H1 (cell line): ENCODE data around the gene ARAP2. TPM values are rescaled to one million over a fixed set of nuclear protein-coding genes. Genes with fewer than 3 reads are reported as not detected.

Experiments used
- CTCF ChIA-PET: fragments of 300-600 bp; sonication (Branson Sonifier 250); formaldehyde crosslinking; loops from one replicate; lab custom pipeline; 2021; ENCODE audit not compliant: partially characterized antibody; lab: Charles Lee
- POLR2A ChIA-PET: fragments of 300-600 bp; sonication (Branson Sonifier 250); formaldehyde crosslinking; loops from one replicate; lab custom pipeline; 2021; ENCODE audit warnings: inconsistent platforms; ENCODE audit not compliant: partially characterized antibody; lab: Charles Lee
- DNase-seq, 2 experiments: peaks; one replicate each; pipeline versions ENCODE4 v3.0.0 to v3.0.0-alpha.2; 2010 to 2022; ENCODE audit warnings: low spot score in 2 of 2, low read depth in 1 of 2, mixed read lengths in 1 of 2
- FAIRE-seq: peaks from 2 replicates; lab custom pipeline; 2011; peaks lifted over from hg19 to GRCh38; lab: Jason Lieb, UNC
- H2AFZ ChIP-seq: 2 replicates; pipeline ENCODE4 v1.8.1; 2012; ENCODE audit warnings: low read length, inconsistent platforms
- H2AK5ac ChIP-seq: 2 replicates; pipeline ENCODE4 v1.6.1; 2013; ENCODE audit warnings: low read depth, low read length
- H2BK120ac ChIP-seq: replicated peaks from 2 replicates; pipeline ENCODE3; 2013; ENCODE audit warnings: low read depth, low read length, inconsistent platforms
- H2BK12ac ChIP-seq: 2 replicates; pipeline ENCODE4 v1.6.1; 2013; ENCODE audit warnings: low read depth, low read length
- H2BK15ac ChIP-seq: 2 replicates; pipeline ENCODE4 v1.6.1; 2013; ENCODE audit warnings: low read length
- H2BK20ac ChIP-seq: 2 replicates; pipeline ENCODE4 v1.6.1; 2013; ENCODE audit warnings: low read length
- H2BK5ac ChIP-seq: 2 replicates; pipeline ENCODE4 v1.6.1; 2013; ENCODE audit warnings: low read depth, low read length
- H3K14ac ChIP-seq: 2 replicates; pipeline ENCODE4 v1.6.1; 2013; ENCODE audit warnings: inconsistent platforms; ENCODE audit not compliant: insufficient read length
- H3K18ac ChIP-seq: 2 replicates; pipeline ENCODE4 v1.6.1; 2013; ENCODE audit warnings: low read length; ENCODE audit errors: extremely low read depth
- H3K23ac ChIP-seq: 2 replicates; pipeline ENCODE4 v1.6.1; 2013; ENCODE audit warnings: inconsistent platforms; ENCODE audit not compliant: insufficient read length
- H3K23me2 ChIP-seq: 2 replicates; pipeline ENCODE4 v1.6.1; 2013; ENCODE audit warnings: low read depth, low read length
- H3K27ac ChIP-seq: 2 replicates; pipeline ENCODE4 v1.6.1; 2011; ENCODE audit warnings: low read depth, low read length, inconsistent platforms
- H3K27me3 ChIP-seq, 4 experiments: replicated peaks in 1 of 4; 1 replicate in 1 of 4; 2 replicates in 3 of 4; pipeline versions ENCODE4 v1.6.1 to v1.8.1; 2011 to 2013; ENCODE audit warnings: low read length in 3 of 4, mild to moderate bottlenecking in 3 of 4, inconsistent platforms in 2 of 4, mixed read lengths in 2 of 4, moderate library complexity in 1 of 4; ENCODE audit not compliant: control insufficient read depth in 3 of 4, insufficient read depth in 3 of 4; ENCODE audit errors: extremely low read depth in 1 of 4
- H3K36me3 ChIP-seq, 4 experiments: 2 replicates each; pipeline versions ENCODE4 v1.6.1 to v1.8.1; 2011 to 2013; ENCODE audit warnings: mild to moderate bottlenecking in 4 of 4, low read length in 3 of 4, moderate library complexity in 2 of 4, control low read depth in 1 of 4, inconsistent platforms in 1 of 4; ENCODE audit not compliant: insufficient read depth in 4 of 4, control insufficient read depth in 2 of 4
- H3K4ac ChIP-seq: replicated peaks from 2 replicates; pipeline ENCODE3; 2013; ENCODE audit warnings: low read length, low read depth, mixed read lengths, inconsistent platforms; ENCODE audit not compliant: insufficient read length
- H3K4me1 ChIP-seq, 4 experiments: replicated peaks in 1 of 4; 1 replicate in 1 of 4; 2 replicates in 3 of 4; pipeline versions ENCODE4 v1.6.1 to v1.8.1; 2011 to 2013; ENCODE audit warnings: low read length in 3 of 4, inconsistent platforms in 2 of 4, mixed read lengths in 1 of 4; ENCODE audit not compliant: insufficient read depth in 4 of 4, control insufficient read depth in 3 of 4
- H3K4me2 ChIP-seq, 2 experiments: 2 replicates each; pipeline versions ENCODE4 v1.6.1 to v1.8.1; 2011 to 2013; ENCODE audit warnings: low read depth in 2 of 2, low read length in 2 of 2, control low read depth in 1 of 2, inconsistent platforms in 1 of 2, mild to moderate bottlenecking in 1 of 2; ENCODE audit not compliant: insufficient read depth in 1 of 2
- H3K4me3 ChIP-seq, 4 experiments: fragments of 200-600, 300-600 bp in 1 of 4; sonication (generic), shearing (Covaris generic), sonication (Bioruptor Twin) in 1 of 4; 2 replicates each; pipeline versions ENCODE4 v1.5.1 to v1.8.1; 2011 to 2016; ENCODE audit warnings: low read length in 4 of 4, low read depth in 3 of 4, control low read depth in 2 of 4, inconsistent platforms in 2 of 4, mild to moderate bottlenecking in 2 of 4, mixed read lengths in 1 of 4, moderate library complexity in 1 of 4; ENCODE audit not compliant: insufficient read depth in 2 of 4; ENCODE audit errors: extremely low read depth in 1 of 4
- H3K56ac ChIP-seq: replicated peaks from 2 replicates; pipeline ENCODE3; 2013; ENCODE audit warnings: low read depth, mild to moderate bottlenecking, mixed read lengths, low read length, inconsistent platforms; ENCODE audit not compliant: insufficient read length
- H3K79me1 ChIP-seq: 2 replicates; pipeline ENCODE4 v1.6.1; 2013; ENCODE audit warnings: low read depth, low read length, control low read depth
- H3K79me2 ChIP-seq, 2 experiments: 2 replicates each; pipeline versions ENCODE4 v1.6.1 to v1.8.1; 2012 to 2013; ENCODE audit warnings: low read length in 2 of 2, mild to moderate bottlenecking in 2 of 2, inconsistent platforms in 1 of 2; ENCODE audit not compliant: insufficient read depth in 2 of 2, control insufficient read depth in 1 of 2
- H3K9ac ChIP-seq, 4 experiments: replicated peaks in 1 of 4; 1 replicate in 1 of 4; 2 replicates in 3 of 4; pipeline versions ENCODE4 v1.6.1 to v1.8.1; 2011 to 2013; ENCODE audit warnings: low read depth in 3 of 4, low read length in 3 of 4, control low read depth in 2 of 4, mild to moderate bottlenecking in 2 of 4, moderate library complexity in 2 of 4, inconsistent platforms in 1 of 4; ENCODE audit errors: extremely low read depth in 1 of 4
- H3K9me3 ChIP-seq, 2 experiments: 2 replicates each; pipeline versions ENCODE4 v1.6.1 to v1.8.1; 2012 to 2013; ENCODE audit warnings: mild to moderate bottlenecking in 2 of 2, moderate library complexity in 2 of 2, control low read depth in 1 of 2, inconsistent platforms in 1 of 2, low read depth in 1 of 2, low read length in 1 of 2, mixed read lengths in 1 of 2; ENCODE audit not compliant: insufficient read depth in 2 of 2
- H4K20me1 ChIP-seq, 2 experiments: replicated peaks in 1 of 2; 2 replicates each; pipeline versions ENCODE3 to v1.8.1; 2011 to 2013; ENCODE audit warnings: inconsistent platforms in 2 of 2, low read length in 2 of 2, mild to moderate bottlenecking in 1 of 2; ENCODE audit not compliant: insufficient read depth in 2 of 2, control insufficient read depth in 1 of 2
- H4K5ac ChIP-seq: 2 replicates; pipeline ENCODE4 v1.6.1; 2013; ENCODE audit warnings: low read length, low read depth, mixed read lengths, inconsistent platforms; ENCODE audit not compliant: insufficient read length
- H4K8ac ChIP-seq: 2 replicates; pipeline ENCODE4 v1.8.0; 2013; ENCODE audit warnings: mild to moderate bottlenecking, moderate library complexity, low read length, inconsistent platforms; ENCODE audit not compliant: insufficient read depth; ENCODE audit errors: extremely low read depth
- H4K91ac ChIP-seq: replicated peaks from 2 replicates; pipeline ENCODE3; 2013; ENCODE audit warnings: low read length, mixed read lengths, inconsistent platforms; ENCODE audit not compliant: insufficient read length
- ASH2L ChIP-seq: fragments of 200-600, 300-600 bp; sonication (generic); IDR thresholded peaks from one replicate; pipeline ENCODE4 v1.7.1; 2017; ENCODE audit warnings: low read length
- BCL11A ChIP-seq, 2 experiments: IDR thresholded peaks; one replicate each; pipeline ENCODE4 v1.6.1; 2011; ENCODE audit warnings: low read depth in 2 of 2, low read length in 2 of 2, mild to moderate bottlenecking in 2 of 2
- EGR1 ChIP-seq: IDR thresholded peaks from 2 replicates; pipeline ENCODE4 v1.6.1; 2011; ENCODE audit warnings: low read depth, low read length, borderline replicate concordance
- HDAC2 ChIP-seq, 2 experiments: fragments of 300-600 bp in 1 of 2; sonication (generic) in 1 of 2; IDR thresholded peaks; 2 replicates each; pipeline ENCODE4 v1.6.1; 2011 to 2012; ENCODE audit warnings: low read depth in 2 of 2, low read length in 2 of 2, mild to moderate bottlenecking in 2 of 2, moderate library complexity in 2 of 2, borderline replicate concordance in 1 of 2, inconsistent platforms in 1 of 2
- POLR2A ChIP-seq, 2 experiments: IDR thresholded peaks; 1 replicate in 1 of 2; 2 replicates in 1 of 2; pipeline ENCODE4 v1.6.1; 2011; ENCODE audit warnings: low read depth in 2 of 2, low read length in 2 of 2, mild to moderate bottlenecking in 2 of 2; ENCODE audit errors: control extremely low read depth in 1 of 2
- SP2 ChIP-seq: IDR thresholded peaks from 2 replicates; pipeline ENCODE4 v1.6.1; 2012; ENCODE audit warnings: mild to moderate bottlenecking, low read length, inconsistent platforms
- TAF1 ChIP-seq: IDR thresholded peaks from 2 replicates; pipeline ENCODE4 v1.6.1; 2011; ENCODE audit warnings: mild to moderate bottlenecking, low read depth, low read length
- TBP ChIP-seq: IDR thresholded peaks from 2 replicates; pipeline ENCODE4 v1.6.1; 2011; ENCODE audit warnings: low read depth, low read length, improper control_type of control experiment
- USF2 ChIP-seq: IDR thresholded peaks from 2 replicates; pipeline ENCODE4 v1.6.1; 2011; ENCODE audit warnings: low read length, improper control_type of control experiment
- WGBS, 2 experiments: shearing (Covaris generic) in 1 of 2; methylation state at CpG; one replicate each; pipeline versions ENCODE4 v1.1.6 to v1.1.7; 2013 to 2015; ENCODE audit warnings: low lambda C conversion rate in 2 of 2, mixed read lengths in 2 of 2, inconsistent platforms in 1 of 2, low coverage in 1 of 2, missing lambda C conversion rate in 1 of 2; ENCODE audit not compliant: insufficient replicate concordance in 2 of 2, insufficient coverage in 1 of 2, insufficient read length in 1 of 2; ENCODE audit errors: extremely low coverage in 1 of 2, missing lambda C conversion rate in 1 of 2; 5-methylcytosine and 5-hydroxymethylcytosine counted together
- polyA plus RNA-seq, 7 experiments: library from polyadenylated mRNA; depleted of rRNA in 3 of 7; stranded (reverse) in 5 of 7; unstranded in 2 of 7; fragments of >200 nt in 5 of 7; fragments of 200-250 nt in 2 of 7; gene quantifications; 1 replicate in 5 of 7; 2 replicates in 1 of 7; 4 replicates in 1 of 7; pipeline versions ENCODE4 v1.2.1 to v1.2.3, GENCODE V29; 2011 to 2013; ENCODE audit warnings: missing spikeins in 2 of 7, mixed read lengths in 2 of 7
- total RNA-seq: library from RNA; stranded (reverse); fragmentation: NEBNext Ultra II Directional; extraction: Animal tissue kit (Norgen Biotek cat#: 25700); gene quantifications from 2 replicates; pipeline ENCODE4 v1.2.1, GENCODE V29; 2021
- TF ChIP-seq, protein P1 (sequence below): IDR thresholded peaks from 2 replicates; pipeline ENCODE4 v1.6.1; 2011; ENCODE audit warnings: low read depth, mild to moderate bottlenecking, low read length; ENCODE audit not compliant: insufficient read depth

The ARAP2 gene
- total and polyA plus RNA-seq, 2 of the 8 experiments (the other 6 are each of a cell fraction or from before 2014, with no cell fraction given): 0.15 to 2.3 TPM

- Histone ChIP-seq H4K20me1 (no peaks in the 10 kb centered on the region), H3K18ac (no peak overlapping the region), H2BK15ac (no peak overlapping the region), H2BK20ac (no peak overlapping the region), H3K4me1 (no peaks in the 10 kb centered on the region), H3K27ac (no peak overlapping the region), H3K4me2 (no peak overlapping the region), H2BK12ac (no peak overlapping the region), H4K91ac (no peak overlapping the region), H3K4me3 (no peak overlapping the region), H2AFZ (no peak overlapping the region), H2AK5ac (no peak overlapping the region), H3K23ac (no peak overlapping the region), H3K56ac (no peak overlapping the region), H3K23me2 (no peaks in the 10 kb centered on the region), H3K27me3 (no peaks in the 10 kb centered on the region), H3K79me2 (no peaks in the 10 kb centered on the region), H4K5ac (no peak overlapping the region), H3K4ac (no peak overlapping the region), H3K36me3 (no peaks in the 10 kb centered on the region), H3K79me1 (no peaks in the 10 kb centered on the region), H3K14ac (no peak overlapping the region), H3K9me3 (no peaks in the 10 kb centered on the region), H2BK5ac (no peak overlapping the region), H4K8ac (no peak overlapping the region), H3K9ac (no peak overlapping the region), H2BK120ac (no peak overlapping the region)
- CTCF ChIA-PET: interaction anchor here (0.5 to 1.0 kb wide), 3 partner anchors 15 to 200 kb away, joined by 3 to 5 read pairs (median 3); no protein-coding TSS in a partner anchor
- 93% methylated on average over 7 of the region's 7 CpGs; no CpG with 5 or more reads in 1 of the 2 experiments for WGBS, 2 experiments
- TF ChIP-seq, protein P1, sequence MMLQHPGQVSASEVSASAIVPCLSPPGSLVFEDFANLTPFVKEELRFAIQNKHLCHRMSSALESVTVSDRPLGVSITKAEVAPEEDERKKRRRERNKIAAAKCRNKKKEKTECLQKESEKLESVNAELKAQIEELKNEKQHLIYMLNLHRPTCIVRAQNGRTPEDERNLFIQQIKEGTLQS: no peak
- TF ChIP-seq ASH2L (no peak), EGR1 (no peak), HDAC2 (IDR thresholded peaks at IDR 0.05; ENCODE audit: borderline replicate concordance in 1 of 2, low read depth in 2 of 2, low read length in 2 of 2) (no peak), USF2 (no peak), TAF1 (no peak), TBP (no peak), SP2 (no peak), BCL11A (IDR thresholded peaks at IDR 0.05; ENCODE audit: low read depth in 2 of 2, low read length in 2 of 2) (no peak), POLR2A (IDR thresholded peaks at IDR 0.05; ENCODE audit: control extremely low read depth in 1 of 2, low read depth in 2 of 2, low read length in 2 of 2) (no peak)
- POLR2A ChIA-PET: no interaction called here
- no peak for FAIRE-seq
- no peak for DNase-seq
Measured at GRCh38 chr4:36292556-36293188, 48.4 kb upstream of the ARAP2 start.
